Measurements from ENCODE around the gene SF3B1. TPM values are rescaled to one million over a fixed set of nuclear protein-coding genes. Genes with fewer than 3 reads are reported as not detected.

Gene SF3B1
- total RNA-seq, 1 donor from 2014 or later: 787 TPM

- TF ChIP-seq EZH2phosphoT487 (IDR thresholded peaks at IDR 0.05) (no peak), EZH2 (IDR thresholded peaks at IDR 0.05) (no peak)
- TF ChIP-seq, protein P1, sequence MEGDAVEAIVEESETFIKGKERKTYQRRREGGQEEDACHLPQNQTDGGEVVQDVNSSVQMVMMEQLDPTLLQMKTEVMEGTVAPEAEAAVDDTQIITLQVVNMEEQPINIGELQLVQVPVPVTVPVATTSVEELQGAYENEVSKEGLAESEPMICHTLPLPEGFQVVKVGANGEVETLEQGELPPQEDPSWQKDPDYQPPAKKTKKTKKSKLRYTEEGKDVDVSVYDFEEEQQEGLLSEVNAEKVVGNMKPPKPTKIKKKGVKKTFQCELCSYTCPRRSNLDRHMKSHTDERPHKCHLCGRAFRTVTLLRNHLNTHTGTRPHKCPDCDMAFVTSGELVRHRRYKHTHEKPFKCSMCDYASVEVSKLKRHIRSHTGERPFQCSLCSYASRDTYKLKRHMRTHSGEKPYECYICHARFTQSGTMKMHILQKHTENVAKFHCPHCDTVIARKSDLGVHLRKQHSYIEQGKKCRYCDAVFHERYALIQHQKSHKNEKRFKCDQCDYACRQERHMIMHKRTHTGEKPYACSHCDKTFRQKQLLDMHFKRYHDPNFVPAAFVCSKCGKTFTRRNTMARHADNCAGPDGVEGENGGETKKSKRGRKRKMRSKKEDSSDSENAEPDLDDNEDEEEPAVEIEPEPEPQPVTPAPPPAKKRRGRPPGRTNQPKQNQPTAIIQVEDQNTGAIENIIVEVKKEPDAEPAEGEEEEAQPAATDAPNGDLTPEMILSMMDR (IDR thresholded peaks at IDR 0.05): no peak
- peaks cover 12% of the 10 kb centered on the region for H3K4me1 ChIP-seq
- Mint-ChIP-seq H3K4me1 (peaks cover 28% of the 10 kb centered on the region), H3K9me3 (no peaks in the 10 kb centered on the region), H3K4me3 (peak overlapping the region; percentile 94), H3K36me3 (peaks cover 18% of the 10 kb centered on the region), H3K27ac (peak overlapping the region; percentile 57), H3K27me3 (ENCODE audit: insufficient read depth, low read depth) (no peaks in the 10 kb centered on the region)
- H3F3A ChIP-seq (ENCODE audit: low read depth): peaks cover 5% of the 10 kb centered on the region
- H3K4me3 ChIP-seq: peak overlapping the region; percentile 96
- H3K36me3 ChIP-seq: peaks cover 6% of the 10 kb centered on the region
- DNase-seq (ENCODE audit: low spot score): no peak
- no peaks in the 10 kb centered on the region for H3K9me3 ChIP-seq (ENCODE audit: low read depth)
- peak overlapping the region; percentile 90 for H3K4me2 ChIP-seq
- H4K20me1 ChIP-seq (ENCODE audit: low read depth): peaks cover 77% of the 10 kb centered on the region
- no peaks in the 10 kb centered on the region for H3K27me3 ChIP-seq
- peaks cover 92% of the 10 kb centered on the region for H3K79me2 ChIP-seq (ENCODE audit: low read depth)
- no peak overlapping the region for H2AFZ ChIP-seq (replicated peaks)
- no peak overlapping the region for H3K9ac ChIP-seq
- no peak overlapping the region for H3K27ac ChIP-seq
Measured at GRCh38 chr2:197431858-197432257, 3.0 kb downstream of the SF3B1 start.

- no peak overlapping the region for H3K9ac ChIP-seq
- no peaks in the 10 kb centered on the region for H3K9me3 Mint-ChIP-seq
- TF ChIP-seq, protein P1 (IDR thresholded peaks at IDR 0.05): no peak
- TF ChIP-seq EZH2 (IDR thresholded peaks at IDR 0.05) (no peak), EZH2phosphoT487 (IDR thresholded peaks at IDR 0.05) (no peak)
- H3K27ac ChIP-seq: no peak overlapping the region
- H3K27me3 ChIP-seq: no peaks in the 10 kb centered on the region
- H3K4me2 ChIP-seq: no peak overlapping the region
- H4K20me1 ChIP-seq (ENCODE audit: low read depth): peaks cover 100% of the 10 kb centered on the region
- peaks cover 6% of the 10 kb centered on the region for H3K36me3 ChIP-seq
- peaks cover 13% of the 10 kb centered on the region for H3K4me1 Mint-ChIP-seq
- no peak for DNase-seq (ENCODE audit: low spot score)
- no peaks in the 10 kb centered on the region for H3K27me3 Mint-ChIP-seq (ENCODE audit: insufficient read depth, low read depth)
- peaks cover 100% of the 10 kb centered on the region for H3K79me2 ChIP-seq (ENCODE audit: low read depth)
- H2AFZ ChIP-seq (replicated peaks): no peak overlapping the region
- no peaks in the 10 kb centered on the region for H3K9me3 ChIP-seq (ENCODE audit: low read depth)
- H3K27ac Mint-ChIP-seq: no peak overlapping the region
- no peak overlapping the region for H3K4me3 Mint-ChIP-seq
- no peak overlapping the region for H3K4me3 ChIP-seq
- peaks cover 8% of the 10 kb centered on the region for H3K4me1 ChIP-seq
- H3K36me3 Mint-ChIP-seq: peaks cover 15% of the 10 kb centered on the region
- peaks cover 8% of the 10 kb centered on the region for H3F3A ChIP-seq (ENCODE audit: low read depth)
Measured at GRCh38 chr2:197427986-197428385, 6.8 kb downstream of the SF3B1 start.

GRCh38 chr2:197426723-197427603 is 7.9 kb downstream of the SF3B1 start:
- Histone ChIP-seq H3F3A (ENCODE audit: low read depth) (peaks cover 8% of the 10 kb centered on the region), H3K9ac (no peak overlapping the region), H2AFZ (replicated peaks) (no peak overlapping the region), H4K20me1 (ENCODE audit: low read depth) (peaks cover 100% of the 10 kb centered on the region), H3K4me3 (no peak overlapping the region), H3K4me1 (no peaks in the 10 kb centered on the region), H3K79me2 (ENCODE audit: low read depth) (peaks cover 100% of the 10 kb centered on the region), H3K36me3 (peaks cover 6% of the 10 kb centered on the region), H3K9me3 (ENCODE audit: low read depth) (no peaks in the 10 kb centered on the region), H3K27me3 (no peaks in the 10 kb centered on the region), H3K27ac (no peak overlapping the region), H3K4me2 (no peak overlapping the region)
- peaks cover 14% of the 10 kb centered on the region for H3K36me3 Mint-ChIP-seq
- no peak for DNase-seq (ENCODE audit: low spot score)
- H3K9me3 Mint-ChIP-seq: no peaks in the 10 kb centered on the region
- H3K27ac Mint-ChIP-seq: no peak overlapping the region
- no peak for TF ChIP-seq EZH2 (IDR thresholded peaks at IDR 0.05)
- TF ChIP-seq, protein P1 (IDR thresholded peaks at IDR 0.05): no peak
- no peak for TF ChIP-seq EZH2phosphoT487 (IDR thresholded peaks at IDR 0.05)
- no peaks in the 10 kb centered on the region for H3K27me3 Mint-ChIP-seq (ENCODE audit: insufficient read depth, low read depth)
- peaks cover 11% of the 10 kb centered on the region for H3K4me1 Mint-ChIP-seq
- no peak overlapping the region for H3K4me3 Mint-ChIP-seq

Data from neural progenitor cell (in vitro differentiated cells).